ENCODE data around the gene GCG. TPM values are rescaled to one million over a fixed set of nuclear protein-coding genes. Genes with fewer than 3 reads are reported as not detected.

Gene GCG
- total RNA-seq, 1 experiment from 2014 or later: 0.31 TPM

DNA sequence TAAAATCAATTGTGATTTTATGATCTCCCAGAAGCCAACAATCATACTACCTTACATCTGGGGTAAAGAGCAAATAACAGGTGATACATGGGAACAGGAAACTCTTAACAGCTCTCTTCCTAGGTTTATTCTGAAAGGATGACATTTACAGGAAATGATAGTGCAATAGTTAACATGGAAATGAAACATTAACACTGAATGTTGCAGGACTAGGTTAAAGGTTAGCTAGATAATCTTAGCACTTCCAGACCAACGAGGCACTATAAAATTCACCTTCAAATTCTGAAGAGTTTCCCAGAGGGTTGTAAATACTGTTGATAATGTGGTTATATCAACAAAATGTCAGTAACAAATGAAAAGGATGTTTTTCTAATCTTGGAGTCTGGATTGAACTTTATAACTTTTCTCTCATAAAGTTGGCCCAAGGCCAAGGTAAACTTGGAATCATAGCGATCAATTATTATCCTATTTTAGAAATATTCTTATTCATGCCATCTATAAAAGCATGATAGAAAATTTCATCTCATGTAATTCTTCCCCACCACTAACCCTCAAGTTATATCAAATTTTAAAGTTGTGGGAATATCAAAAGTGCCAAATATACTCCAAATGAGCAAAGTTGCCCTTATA is 32.9 kb upstream of the GCG start:
- intact Hi-C loops (cut with micrococcal nuclease; ENCODE audit: unreplicated experiment): no loop called here
- Histone ChIP-seq H3K4me3 (ENCODE audit: low read depth in 2 of 2, low read length in 2 of 2) (no peak overlapping the region), H3K36me3 (ENCODE audit: control insufficient read depth, insufficient read depth, low read length) (no peaks in the 10 kb centered on the region), H3K27me3 (ENCODE audit: control insufficient read depth, insufficient read depth, low read length) (no peaks in the 10 kb centered on the region), H3K27ac (ENCODE audit: low read length) (no peak overlapping the region), H3K9me3 (ENCODE audit: control insufficient read depth, insufficient read depth, low read depth, low read length) (no peaks in the 10 kb centered on the region), H3K4me1 (ENCODE audit: control insufficient read depth, insufficient read depth, low read length) (no peaks in the 10 kb centered on the region)
- POLR2A ChIA-PET: no interaction called here
- TF ChIP-seq TCF7L2 (IDR thresholded peaks at IDR 0.05; ENCODE audit: low read depth, low read length) (no peak), POLR2AphosphoS5 (IDR thresholded peaks at IDR 0.05; ENCODE audit: low read depth, low read length) (no peak), SIN3A (IDR thresholded peaks at IDR 0.05; ENCODE audit: borderline replicate concordance, insufficient read depth, low read depth, low read length) (no peak)
- TF ChIP-seq, protein P1, sequence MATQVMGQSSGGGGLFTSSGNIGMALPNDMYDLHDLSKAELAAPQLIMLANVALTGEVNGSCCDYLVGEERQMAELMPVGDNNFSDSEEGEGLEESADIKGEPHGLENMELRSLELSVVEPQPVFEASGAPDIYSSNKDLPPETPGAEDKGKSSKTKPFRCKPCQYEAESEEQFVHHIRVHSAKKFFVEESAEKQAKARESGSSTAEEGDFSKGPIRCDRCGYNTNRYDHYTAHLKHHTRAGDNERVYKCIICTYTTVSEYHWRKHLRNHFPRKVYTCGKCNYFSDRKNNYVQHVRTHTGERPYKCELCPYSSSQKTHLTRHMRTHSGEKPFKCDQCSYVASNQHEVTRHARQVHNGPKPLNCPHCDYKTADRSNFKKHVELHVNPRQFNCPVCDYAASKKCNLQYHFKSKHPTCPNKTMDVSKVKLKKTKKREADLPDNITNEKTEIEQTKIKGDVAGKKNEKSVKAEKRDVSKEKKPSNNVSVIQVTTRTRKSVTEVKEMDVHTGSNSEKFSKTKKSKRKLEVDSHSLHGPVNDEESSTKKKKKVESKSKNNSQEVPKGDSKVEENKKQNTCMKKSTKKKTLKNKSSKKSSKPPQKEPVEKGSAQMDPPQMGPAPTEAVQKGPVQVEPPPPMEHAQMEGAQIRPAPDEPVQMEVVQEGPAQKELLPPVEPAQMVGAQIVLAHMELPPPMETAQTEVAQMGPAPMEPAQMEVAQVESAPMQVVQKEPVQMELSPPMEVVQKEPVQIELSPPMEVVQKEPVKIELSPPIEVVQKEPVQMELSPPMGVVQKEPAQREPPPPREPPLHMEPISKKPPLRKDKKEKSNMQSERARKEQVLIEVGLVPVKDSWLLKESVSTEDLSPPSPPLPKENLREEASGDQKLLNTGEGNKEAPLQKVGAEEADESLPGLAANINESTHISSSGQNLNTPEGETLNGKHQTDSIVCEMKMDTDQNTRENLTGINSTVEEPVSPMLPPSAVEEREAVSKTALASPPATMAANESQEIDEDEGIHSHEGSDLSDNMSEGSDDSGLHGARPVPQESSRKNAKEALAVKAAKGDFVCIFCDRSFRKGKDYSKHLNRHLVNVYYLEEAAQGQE (IDR thresholded peaks at IDR 0.05; ENCODE audit: insufficient read depth in 1 of 2, low read depth in 2 of 2, low read length in 1 of 2): no peak
- TF ChIP-seq, protein P2, sequence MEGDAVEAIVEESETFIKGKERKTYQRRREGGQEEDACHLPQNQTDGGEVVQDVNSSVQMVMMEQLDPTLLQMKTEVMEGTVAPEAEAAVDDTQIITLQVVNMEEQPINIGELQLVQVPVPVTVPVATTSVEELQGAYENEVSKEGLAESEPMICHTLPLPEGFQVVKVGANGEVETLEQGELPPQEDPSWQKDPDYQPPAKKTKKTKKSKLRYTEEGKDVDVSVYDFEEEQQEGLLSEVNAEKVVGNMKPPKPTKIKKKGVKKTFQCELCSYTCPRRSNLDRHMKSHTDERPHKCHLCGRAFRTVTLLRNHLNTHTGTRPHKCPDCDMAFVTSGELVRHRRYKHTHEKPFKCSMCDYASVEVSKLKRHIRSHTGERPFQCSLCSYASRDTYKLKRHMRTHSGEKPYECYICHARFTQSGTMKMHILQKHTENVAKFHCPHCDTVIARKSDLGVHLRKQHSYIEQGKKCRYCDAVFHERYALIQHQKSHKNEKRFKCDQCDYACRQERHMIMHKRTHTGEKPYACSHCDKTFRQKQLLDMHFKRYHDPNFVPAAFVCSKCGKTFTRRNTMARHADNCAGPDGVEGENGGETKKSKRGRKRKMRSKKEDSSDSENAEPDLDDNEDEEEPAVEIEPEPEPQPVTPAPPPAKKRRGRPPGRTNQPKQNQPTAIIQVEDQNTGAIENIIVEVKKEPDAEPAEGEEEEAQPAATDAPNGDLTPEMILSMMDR (IDR thresholded peaks at IDR 0.05): no peak
- ATAC-seq (no peak), DNase-seq (ENCODE audit: low read depth, low spot score) (no peak)
- in situ Hi-C loops (cut with HindIII; ENCODE audit: low pct_unique_long_range_greater_than_20kb, low sequenced_read_pairs): no loop called here
- CTCF ChIA-PET: no interaction called here
- BruUV-seq (replicated peaks): no TSS peak

DNA sequence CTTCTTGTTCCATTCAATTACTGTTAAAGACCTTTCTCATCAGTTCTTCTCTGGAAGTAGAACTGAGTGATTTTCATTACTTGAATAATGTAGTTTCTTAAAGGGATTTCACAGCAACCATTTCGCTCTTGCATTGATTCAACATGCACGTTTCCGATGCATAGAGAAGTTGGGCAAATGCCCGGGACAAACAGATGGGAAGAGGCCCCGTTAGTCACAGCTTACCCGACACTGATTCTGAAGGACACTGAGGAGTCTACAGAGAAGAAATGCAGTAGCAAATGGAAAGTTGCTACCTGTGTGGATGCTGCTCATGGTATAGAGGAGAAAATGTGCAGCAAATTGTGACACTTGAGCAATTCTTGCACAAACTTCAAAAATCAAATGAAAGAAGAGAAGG is 32.3 kb upstream of the GCG start:
- ChIA-PET POLR2A (no interaction called here), CTCF (no interaction called here)
- DNase-seq (ENCODE audit: low read depth, low spot score) (no peak), ATAC-seq (no peak)
- no peaks in the 10 kb centered on the region for H3K36me3 ChIP-seq (ENCODE audit: control insufficient read depth, insufficient read depth, low read length)
- BruUV-seq (replicated peaks): no TSS peak
- in situ Hi-C loops (cut with HindIII; ENCODE audit: low pct_unique_long_range_greater_than_20kb, low sequenced_read_pairs) (no loop called here), intact Hi-C loops (cut with micrococcal nuclease; ENCODE audit: unreplicated experiment) (no loop called here)
- no peak overlapping the region for H3K4me3 ChIP-seq (ENCODE audit: low read depth in 2 of 2, low read length in 2 of 2)
- TF ChIP-seq, protein P2 (IDR thresholded peaks at IDR 0.05): no peak
- TF ChIP-seq POLR2AphosphoS5 (IDR thresholded peaks at IDR 0.05; ENCODE audit: low read depth, low read length) (no peak), TCF7L2 (IDR thresholded peaks at IDR 0.05; ENCODE audit: low read depth, low read length) (no peak), SIN3A (IDR thresholded peaks at IDR 0.05; ENCODE audit: borderline replicate concordance, insufficient read depth, low read depth, low read length) (no peak)
- TF ChIP-seq, protein P1 (IDR thresholded peaks at IDR 0.05; ENCODE audit: insufficient read depth in 1 of 2, low read depth in 2 of 2, low read length in 1 of 2): no peak
- no peaks in the 10 kb centered on the region for H3K9me3 ChIP-seq (ENCODE audit: control insufficient read depth, insufficient read depth, low read depth, low read length)
- no peaks in the 10 kb centered on the region for H3K4me1 ChIP-seq (ENCODE audit: control insufficient read depth, insufficient read depth, low read length)
- H3K27ac ChIP-seq (ENCODE audit: low read length): no peak overlapping the region
- no peaks in the 10 kb centered on the region for H3K27me3 ChIP-seq (ENCODE audit: control insufficient read depth, insufficient read depth, low read length)

Measured in Panc1 (cell line).